Posterior cingulate gyrus (tissue), 11 donors: ENCODE results near the gene RNF32.
"Not testable (repeated sequence)": the region's sequence is repeated elsewhere in the genome, so short reads cannot be mapped to it uniquely, and the experiment has no call there.

Experiments used
- DNase-seq, 10 donors: peaks; one replicate each; pipeline versions ENCODE4 v3.0.0 to v3.0.0-alpha.2; 2020 to 2021; ENCODE audit warnings: mixed read lengths in 3 of 10
- intact Hi-C: fragments of 100-400 bp; cut with DNase I; formaldehyde crosslinking; loops from one replicate; pipeline ENCODE4 v1.15.1; 2023

Gene RNF32

DNA sequence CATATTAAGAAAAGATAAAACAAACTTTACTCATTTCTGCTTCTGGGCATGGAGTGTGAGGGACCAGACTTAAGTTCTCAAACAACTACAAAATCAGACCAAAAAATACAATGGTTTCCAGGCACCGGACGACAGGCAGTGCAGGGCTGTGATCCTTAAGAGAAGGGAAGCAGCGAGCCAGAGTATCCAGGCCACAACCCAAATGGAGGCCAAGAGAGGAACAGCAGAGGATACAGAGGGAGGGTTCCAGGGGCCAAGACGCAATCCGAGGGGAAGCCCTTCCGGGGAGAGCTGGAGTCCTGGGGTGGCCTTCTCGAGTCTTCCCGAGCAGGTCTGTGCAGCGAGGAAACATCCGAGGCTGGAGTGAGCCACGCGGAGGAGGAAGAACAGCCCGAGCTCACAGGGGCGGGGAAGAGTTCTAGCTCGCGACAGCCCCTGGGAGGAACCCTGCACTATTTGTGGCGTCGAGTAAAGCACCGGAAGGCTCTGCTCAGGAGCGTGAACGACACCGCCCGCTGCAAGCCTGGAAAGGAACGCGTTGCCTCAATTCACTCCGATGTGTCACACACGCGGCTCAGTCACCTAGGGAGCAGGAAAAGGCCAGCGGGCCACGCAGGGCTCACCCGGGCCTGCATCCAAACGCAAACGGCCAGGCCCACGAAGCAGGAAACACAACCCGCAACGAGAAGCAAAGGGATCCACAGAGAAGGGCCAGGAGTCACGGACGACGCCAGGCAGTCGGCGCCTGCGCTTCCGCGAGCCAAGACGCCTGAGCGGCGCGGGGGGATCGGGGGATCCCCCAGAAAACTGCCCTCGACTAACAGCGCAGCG is 933 bp upstream of the RNF32 start:
- DNase-seq: peak in 3 of 10 donors; percentile 40 to 83 (median 70)
- intact Hi-C loops: loop anchor here (10.0 kb wide), 1 partner anchor 125 kb away; no protein-coding TSS in a partner anchor

DNA sequence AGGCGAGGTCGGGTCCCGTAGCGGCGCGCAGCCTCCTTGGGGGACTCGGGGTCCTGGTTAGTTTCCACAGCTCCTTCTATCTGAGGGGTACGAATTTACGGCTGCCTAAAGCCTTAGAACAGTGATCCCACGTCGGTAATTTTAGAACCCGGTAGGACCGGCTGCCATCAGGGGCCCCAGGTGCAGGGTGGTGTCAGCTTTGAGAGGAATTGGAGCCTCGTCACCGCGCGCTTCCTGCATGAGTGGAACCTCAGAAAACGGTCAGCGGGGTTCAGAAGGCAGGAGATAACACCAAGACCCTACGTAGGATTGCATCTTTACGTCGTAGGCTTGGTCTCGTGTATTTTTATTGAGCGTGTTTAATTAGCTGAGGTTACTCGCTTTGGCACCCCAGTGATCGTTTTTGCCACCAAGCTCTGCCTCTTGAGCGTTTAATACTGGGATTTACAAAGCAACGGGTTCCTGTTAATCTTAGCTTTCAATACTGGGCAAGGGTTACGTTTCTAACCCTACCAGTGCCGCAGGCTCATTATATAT is 443 bp downstream of the RNF32 start:
- peak in 1 of 10 donors; percentile 40 for DNase-seq

DNA sequence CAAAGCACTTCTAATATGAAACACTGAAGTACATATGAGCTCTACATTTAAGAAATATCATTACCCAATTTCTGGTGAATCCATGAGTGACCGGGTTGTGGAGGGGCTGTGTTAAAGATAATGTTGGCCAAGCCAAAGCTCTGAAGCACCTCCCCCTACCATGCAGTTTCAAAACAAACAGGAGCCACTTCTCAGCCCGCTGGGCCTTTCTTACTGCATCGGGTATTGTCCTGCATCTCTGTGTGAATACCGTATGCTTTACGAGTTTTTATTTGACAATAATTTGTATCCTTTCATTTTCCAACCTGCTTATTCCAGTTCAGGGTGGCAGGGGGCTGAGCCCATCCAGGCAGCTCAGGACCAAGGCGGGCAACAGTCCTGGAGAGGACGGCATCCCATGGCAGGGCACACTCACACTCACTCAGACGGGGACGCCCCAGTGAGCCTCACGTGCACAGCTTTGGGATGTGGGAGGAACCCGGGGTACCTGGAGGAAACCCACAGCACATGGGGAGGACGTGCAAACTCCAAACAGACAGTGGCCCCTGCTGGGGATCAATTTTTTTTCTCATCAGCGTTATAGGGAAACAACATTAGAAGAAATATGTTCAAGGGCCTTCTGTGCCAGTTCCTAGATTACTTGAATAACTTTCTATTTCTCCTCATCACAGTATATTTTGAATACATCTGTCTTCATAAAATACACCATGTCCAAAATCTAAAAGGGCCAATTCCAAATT is 1.9 kb downstream of the RNF32 start:
- DNase-seq: no peak
- intact Hi-C loops: loop anchor here (10.0 kb wide), 1 partner anchor 122 kb away; no protein-coding TSS in a partner anchor

More for the DNA sequence above, 443 bp downstream of the RNF32 start:
- intact Hi-C loops: loop anchor here (10.0 kb wide), 1 partner anchor 124 kb away; no protein-coding TSS in a partner anchor

DNA sequence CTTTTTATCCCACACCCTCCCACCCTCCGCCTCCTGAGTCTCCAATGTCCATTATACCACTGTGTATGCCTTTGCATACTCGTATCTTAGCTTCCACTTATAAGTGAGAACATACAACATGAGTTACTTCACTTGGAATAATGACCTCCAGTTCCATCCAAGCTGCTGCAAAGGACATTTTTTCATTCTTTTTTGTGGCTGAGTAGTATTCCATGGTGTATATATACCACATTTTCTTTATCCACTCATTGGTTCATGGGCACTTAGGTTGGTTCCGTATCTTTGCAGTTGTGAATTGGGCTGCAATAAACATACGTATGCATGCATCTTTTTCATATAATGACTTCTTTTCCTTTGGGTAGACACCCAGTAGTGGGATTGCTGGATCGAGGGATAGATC is 6.8 kb downstream of the RNF32 start:
- intact Hi-C loops: loop anchor here (10.0 kb wide), 1 partner anchor 117 kb away; no protein-coding TSS in a partner anchor
- not testable (repeated sequence) for DNase-seq

DNA sequence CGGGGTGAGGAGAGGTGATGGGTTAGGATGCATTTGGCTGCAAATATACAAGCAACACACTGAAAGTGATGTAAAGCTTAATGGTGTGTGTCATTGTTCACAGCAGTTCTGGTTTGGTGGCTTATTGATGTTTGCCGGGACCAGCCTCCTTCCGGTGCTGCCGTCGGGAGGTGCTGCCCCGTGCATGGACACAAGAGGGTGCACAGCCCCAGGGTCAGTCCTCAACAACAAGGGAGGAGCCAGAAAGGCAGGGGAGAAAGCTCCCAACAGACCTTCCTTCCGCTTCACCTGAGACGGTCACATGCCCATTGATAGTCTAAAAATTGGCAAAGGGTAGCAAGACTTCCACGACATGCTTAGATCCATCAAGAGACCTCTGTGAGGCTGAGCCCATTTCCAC is 9.5 kb downstream of the RNF32 start:
- no peak for DNase-seq
- intact Hi-C loops: no loop called here

DNA sequence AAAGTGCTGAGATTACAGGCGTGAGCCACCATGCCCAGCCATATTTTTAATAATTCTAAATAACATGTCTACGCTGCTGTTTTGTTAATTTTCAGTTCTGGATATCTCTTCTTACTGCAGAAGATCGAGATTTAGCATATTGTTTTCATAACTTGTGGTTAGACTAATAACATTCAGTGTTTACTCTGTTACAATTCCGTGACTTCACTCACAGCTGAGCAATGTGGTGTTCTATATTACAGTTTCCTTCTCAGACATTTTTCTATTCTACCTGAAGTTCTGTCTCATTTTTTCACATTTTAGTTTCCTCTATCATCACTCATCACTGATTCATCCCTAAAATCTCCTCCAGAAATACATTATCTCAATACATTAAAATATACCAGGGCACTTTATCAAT is 10.9 kb downstream of the RNF32 start:
- no peak for DNase-seq
- intact Hi-C loops: no loop called here

DNA sequence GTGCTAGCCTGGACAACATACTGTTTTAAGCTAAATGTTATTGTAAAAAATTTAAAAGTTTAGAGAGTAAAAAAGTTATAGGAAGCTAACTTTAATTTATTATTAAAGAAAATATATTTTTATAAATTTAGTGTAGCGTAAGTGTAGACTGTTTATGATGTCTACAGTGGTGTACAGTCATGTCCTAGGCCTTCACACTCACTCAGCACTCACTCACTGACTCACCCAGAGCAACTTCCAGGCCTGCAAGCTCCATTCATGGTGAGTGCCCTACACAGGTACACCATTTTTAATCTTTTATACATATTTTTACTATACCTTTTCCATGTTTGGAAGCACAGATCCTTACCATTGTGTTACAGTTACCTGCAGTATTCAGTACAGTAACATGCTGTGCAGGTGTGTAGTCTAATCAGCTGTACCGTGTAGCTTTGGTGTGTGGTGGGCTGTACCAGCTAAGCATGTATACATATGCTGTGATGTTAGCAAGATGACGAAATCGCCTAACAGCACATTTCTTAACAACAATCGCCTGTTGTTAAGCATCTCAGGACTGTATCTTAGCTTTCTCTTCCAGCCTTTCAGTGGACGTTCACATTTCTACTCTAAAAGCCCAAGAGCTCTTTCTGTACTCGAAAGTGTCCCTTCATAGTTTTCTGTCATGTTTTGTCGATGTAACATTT is 12.5 kb downstream of the RNF32 start:
- intact Hi-C loops: no loop called here
- DNase-seq: no peak

DNA sequence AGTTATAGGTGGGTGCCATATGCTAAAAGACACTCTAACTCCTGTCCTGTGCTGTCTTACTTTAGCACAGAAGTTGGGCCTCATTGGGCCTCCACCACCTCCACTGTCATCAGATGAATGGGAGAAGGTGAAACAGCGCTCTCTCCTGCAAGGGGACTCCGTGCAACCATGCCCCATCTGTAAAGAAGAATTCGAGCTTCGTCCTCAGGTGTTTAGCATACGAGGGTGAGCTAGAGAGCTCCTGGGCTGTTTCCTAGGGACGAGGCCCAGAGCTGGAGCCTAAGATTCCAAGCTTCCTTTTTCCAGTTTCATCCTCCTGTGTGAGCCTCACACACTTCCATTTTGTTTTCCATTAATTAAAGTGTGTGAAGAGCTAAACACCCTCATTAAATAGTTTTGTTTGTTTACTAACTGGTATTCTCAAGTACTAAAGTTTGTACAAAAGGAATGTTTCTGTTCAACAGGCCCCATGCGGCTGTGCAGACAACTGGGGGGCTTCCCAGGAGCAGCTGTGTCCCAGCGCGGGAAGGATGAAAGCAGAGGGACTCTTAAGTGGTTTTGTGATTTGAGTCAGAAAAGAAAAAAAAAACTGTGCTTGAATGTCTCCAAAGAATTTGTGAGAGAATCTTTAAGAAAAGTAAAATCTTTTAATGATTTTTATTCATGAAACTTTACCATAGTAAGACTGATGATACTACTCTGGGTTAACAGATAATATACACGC is 14.1 kb downstream of the RNF32 start:
- DNase-seq: no peak
- intact Hi-C loops: no loop called here

DNA sequence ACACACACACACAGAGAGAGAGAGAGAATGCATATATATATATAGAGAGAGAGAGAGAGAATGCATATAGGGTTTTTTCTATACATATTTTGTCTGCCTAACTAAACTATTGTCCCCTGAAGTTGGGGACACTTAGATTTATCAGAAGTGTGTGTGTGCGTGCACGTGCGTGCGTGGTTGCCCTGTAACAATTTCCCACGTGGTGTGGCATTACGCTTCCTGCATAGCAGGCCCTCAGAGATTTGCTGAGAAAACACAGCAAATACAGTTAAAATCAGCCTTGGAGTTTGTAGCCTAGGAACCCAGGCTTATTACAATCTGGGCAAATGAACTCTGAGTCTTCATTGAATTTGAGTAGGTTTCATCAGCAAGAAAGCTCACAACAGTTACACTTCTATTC is 14.7 kb downstream of the RNF32 start:
- no peak for DNase-seq
- intact Hi-C loops: no loop called here

DNA sequence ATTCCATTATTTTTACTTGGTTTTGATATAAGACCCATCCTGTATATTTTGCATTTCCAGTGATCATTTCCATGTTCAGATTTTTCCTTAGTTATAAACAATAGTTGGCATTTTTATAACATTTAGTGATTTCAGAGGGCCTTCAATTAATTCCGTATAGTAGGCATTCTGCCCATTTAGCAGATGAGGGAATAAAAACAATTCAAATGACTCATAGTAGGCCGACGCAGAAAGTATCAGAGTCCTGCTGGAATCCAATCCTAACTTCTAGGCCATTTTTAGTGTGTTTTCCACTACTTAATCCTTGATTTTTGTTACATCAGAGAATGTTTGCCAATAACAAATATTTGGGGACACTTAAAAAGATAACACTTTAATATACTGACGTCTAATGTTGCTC is 15.4 kb downstream of the RNF32 start:
- no peak for DNase-seq
- intact Hi-C loops: no loop called here

DNA sequence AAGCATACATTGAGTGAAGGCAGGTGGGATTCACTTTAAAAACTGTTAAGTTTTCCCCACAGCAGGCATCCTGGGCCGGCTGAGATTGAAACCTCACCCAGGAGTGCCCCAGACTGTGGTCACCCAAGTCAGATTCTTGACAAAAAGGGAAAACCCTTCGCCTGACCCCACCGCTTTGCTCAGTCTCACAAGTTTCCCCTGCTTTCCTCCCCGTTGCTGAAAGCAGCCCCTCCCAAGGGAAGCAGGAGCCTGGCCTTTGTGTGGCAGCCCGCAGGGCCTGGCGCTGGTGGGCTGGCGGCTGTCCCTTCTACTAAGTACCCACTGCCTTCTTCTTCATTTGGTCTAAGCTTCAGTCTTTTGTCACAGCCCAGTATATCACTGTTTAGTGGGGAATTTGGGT is 16.0 kb downstream of the RNF32 start:
- intact Hi-C loops: no loop called here
- DNase-seq: no peak

DNA sequence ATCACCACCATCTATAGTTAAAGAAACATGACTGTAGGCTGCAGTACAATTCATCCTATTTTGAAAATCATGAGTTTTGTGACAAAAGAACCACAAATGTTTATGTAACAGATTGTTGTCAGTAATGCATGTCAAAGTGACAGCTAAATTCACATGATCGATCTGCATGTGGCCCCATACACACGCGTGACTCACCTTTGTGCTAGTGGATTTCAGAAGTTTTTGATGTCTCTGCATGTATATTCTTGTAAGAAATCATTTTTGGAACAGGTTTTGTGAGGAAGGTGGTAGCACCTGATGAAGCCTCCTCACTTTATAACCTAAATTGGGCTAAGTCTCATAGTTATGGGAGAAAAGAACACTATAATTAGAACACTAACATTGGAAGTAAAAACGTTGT is 17.1 kb downstream of the RNF32 start:
- intact Hi-C loops: no loop called here
- DNase-seq: no peak

DNA sequence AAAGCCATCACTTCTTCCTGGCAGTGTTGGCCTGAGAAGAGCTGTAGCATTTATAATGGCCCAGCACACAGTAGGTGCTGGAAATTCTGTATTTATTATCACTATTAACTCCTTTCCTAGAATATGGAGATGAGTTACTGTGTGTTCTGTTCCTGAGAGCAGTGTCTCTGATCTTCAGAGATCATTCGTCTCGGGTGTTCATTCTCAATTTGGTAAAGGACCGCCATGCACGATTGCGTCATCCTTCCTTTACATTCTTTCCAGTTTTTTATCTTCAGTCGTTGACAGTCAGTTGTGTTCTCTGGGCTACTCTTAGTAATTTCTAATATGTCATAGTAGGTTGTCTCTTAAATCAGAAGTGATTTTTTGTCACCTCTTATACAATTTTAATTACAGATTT is 18.6 kb downstream of the RNF32 start:
- intact Hi-C loops: no loop called here
- DNase-seq: no peak

DNA sequence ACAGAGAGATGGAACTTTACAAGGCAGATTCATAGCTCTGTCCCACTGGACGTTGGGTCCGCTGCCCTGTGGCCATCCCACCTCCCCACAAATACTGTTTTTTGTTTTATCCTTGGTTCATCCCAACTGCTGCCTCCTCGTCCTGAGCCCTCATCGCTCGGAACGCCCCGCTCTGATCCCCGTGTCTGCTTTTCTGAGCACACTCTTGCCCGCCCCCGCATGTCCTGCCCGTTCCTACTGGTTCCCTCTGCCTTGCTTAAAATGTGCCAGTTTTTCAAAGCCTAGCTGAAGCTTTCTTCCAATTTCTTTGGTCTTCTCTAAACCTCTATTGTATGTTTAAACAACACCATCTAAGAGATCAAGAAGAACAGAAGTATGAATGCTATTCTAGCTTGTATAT is 19.4 kb downstream of the RNF32 start:
- peak in 1 of 10 donors; percentile 25 for DNase-seq
- intact Hi-C loops: no loop called here

DNA sequence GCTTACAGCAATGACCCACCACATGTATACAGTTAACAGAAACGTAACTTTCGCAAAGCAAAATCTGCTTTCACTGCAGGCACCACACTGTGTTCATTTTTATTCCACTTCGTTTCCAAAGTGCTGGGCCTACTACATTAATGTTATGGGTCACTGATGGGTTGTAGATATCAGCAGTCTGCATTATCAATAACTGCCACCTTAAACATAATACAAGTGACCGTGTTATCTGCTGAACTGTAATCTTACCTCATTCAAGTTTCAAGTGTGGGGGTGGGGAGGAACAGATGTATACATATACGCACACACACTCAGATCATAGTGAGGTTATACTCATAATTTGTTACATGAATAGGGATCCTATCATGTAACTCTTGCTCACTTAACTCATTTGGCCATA is 21.1 kb downstream of the RNF32 start:
- intact Hi-C loops: no loop called here
- no peak for DNase-seq

DNA sequence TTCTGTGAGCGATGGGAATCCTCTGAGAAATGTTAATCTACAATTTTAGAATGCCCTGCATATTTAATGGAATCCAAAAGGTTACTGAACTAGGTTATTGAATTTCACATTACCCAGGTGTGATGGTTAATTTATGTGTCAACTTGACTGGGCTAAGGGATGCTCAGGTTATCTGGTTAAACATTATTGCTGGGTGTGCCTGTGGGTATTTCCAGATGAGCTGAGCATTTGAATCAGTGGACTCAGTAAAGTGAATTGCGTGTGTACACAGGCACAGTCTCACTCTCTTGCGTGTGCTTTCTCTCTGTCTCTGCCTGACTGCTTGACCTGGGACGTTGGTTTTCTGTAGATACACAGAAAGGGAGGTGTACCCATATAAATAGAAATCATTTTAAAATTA is 21.7 kb downstream of the RNF32 start:
- intact Hi-C loops: no loop called here
- no peak for DNase-seq

DNA sequence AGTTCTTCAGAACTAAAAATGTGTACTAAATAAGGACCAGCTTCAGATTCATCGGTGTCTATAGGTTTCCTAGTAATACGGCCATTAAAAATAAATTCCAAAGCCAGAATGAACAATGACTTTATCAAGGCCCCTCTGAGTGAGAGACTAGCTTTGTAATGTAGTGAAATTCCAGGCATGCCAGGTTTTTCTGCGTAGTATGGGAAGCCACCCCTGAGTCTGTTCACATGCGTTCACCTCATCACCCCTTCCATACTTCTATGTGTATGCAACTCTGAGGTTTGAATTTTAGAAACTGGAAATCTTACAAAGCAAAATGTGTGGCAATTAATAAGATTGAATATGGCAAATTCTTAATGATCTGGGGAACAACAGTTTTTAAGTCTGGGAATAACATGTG is 24.5 kb downstream of the RNF32 start:
- DNase-seq: no peak
- intact Hi-C loops: no loop called here

DNA sequence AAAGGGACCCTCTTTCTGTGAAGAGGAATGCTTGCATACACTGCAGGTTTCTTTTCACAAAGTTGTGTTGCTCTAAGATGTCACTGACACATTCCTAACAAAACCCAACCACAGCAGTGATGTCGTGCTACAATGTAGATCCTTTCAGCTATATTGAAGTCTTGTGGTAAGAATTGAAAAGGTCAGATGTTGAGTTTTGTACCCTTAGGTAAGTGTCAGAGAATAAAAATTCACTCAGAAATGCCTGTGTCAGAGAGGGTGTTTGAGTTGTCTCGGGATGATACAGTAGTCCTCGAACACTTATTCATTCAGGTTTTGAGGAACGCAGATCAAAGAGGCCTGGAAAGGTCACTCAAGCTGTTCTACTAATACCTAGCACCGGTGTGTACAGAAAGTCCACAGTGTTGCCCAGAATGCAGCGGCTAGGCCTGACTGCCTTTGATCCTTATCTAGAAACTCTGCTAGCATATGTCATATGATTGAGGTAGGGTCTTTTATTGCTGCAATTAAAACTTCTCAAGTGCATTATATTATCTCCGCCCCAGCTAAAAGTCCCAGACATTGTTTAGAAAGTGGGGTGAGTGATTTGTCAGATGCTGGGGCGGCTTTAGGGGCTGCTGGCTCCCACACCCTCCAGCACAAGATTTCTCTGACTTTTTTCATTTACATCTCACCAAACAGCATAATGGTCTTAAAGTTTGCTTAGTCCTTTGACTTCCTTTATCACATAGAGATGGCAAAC is 26.0 kb downstream of the RNF32 start:
- intact Hi-C loops: no loop called here
- no peak for DNase-seq

DNA sequence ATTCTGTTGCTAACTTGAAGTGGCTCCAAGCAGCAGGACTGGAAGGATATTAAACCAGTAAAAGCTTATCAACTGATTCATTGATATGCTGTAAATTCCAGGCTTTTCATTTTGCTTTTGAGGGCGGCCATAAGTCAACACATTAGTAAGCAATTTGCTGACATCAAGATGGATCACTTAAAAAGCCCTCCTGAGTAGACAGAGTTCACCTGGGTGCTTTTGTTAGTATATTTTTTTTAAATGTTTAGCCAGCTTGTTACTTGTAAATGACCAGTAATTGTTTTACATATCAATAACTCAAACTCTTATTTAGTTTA is 26.5 kb downstream of the RNF32 start:
- DNase-seq: no peak
- intact Hi-C loops: no loop called here
